Lower leg skin (tissue), 4 donors: ENCODE data around the gene RTBDN. TPM values are rescaled to one million over a fixed set of nuclear protein-coding genes. Genes with fewer than 3 reads are reported as not detected.

ENCODE experiments used
- DNase-seq, 2 donors: peaks; one replicate each; pipeline ENCODE4 v3.0.0-alpha.2; 2019; ENCODE audit warnings: low spot score in 2 of 2
- H3K4me3 ChIP-seq: fragments of 200-600 bp; sonication (generic); 2 replicates; pipeline ENCODE4 v1.5.1; 2017; ENCODE audit warnings: mild to moderate bottlenecking, low read depth; ENCODE audit not compliant: poor library complexity, severe bottlenecking
- CTCF ChIP-seq, 3 donors: fragments of 450-650 bp; IDR thresholded peaks; one replicate each; pipeline ENCODE4 v1.5.1; 2016; ENCODE audit warnings: antibody characterized with exemption in 3 of 3, mild to moderate bottlenecking in 3 of 3, moderate library complexity in 2 of 3
- POLR2A ChIP-seq, 2 donors: fragments of 450-650 bp; IDR thresholded peaks; one replicate each; pipeline ENCODE4 v1.6.1; 2016 to 2017; ENCODE audit warnings: antibody characterized with exemption in 2 of 2, mild to moderate bottlenecking in 1 of 2, moderate library complexity in 1 of 2
- WGBS, 2 donors: methylation state at CpG; one replicate each; pipeline ENCODE4 v1.1.5; 2018; 5-methylcytosine and 5-hydroxymethylcytosine counted together
- intact Hi-C: fragments of 100-400 bp; cut with DNase I; formaldehyde crosslinking; loops from one replicate; pipeline ENCODE4 v1.15.0; 2023; ENCODE audit warnings: low total_unique reads
- total RNA-seq, 4 donors: library from RNA; depleted of rRNA; stranded (reverse); fragments of >200 nt; gene quantifications; one replicate each; pipeline ENCODE4 v1.1.0, GENCODE V29; 2016

Gene RTBDN
- total RNA-seq, 4 donors from 2014 or later, result not detected

GRCh38 chr19:12788042-12788681, 46.2 kb downstream of the RTBDN start:
- 27 to 34% methylated on average over 4 of the region's 4 CpGs for WGBS, 2 donors
- no peak overlapping the region for H3K4me3 ChIP-seq
- intact Hi-C loops, result no loop called here
- TF ChIP-seq POLR2A (IDR thresholded peaks at IDR 0.05) (no peak), CTCF (IDR thresholded peaks at IDR 0.05) (no peak)
- DNase-seq, result no peak

- WGBS, 2 donors, result 56 to 64% methylated on average over 10 of the region's 10 CpGs
- intact Hi-C loops, result no loop called here
- no peak overlapping the region for H3K4me3 ChIP-seq
- TF ChIP-seq CTCF (IDR thresholded peaks at IDR 0.05), result no peak
- TF ChIP-seq POLR2A (IDR thresholded peaks at IDR 0.05), result no peak
- DNase-seq, result no peak
Observed at GRCh38 chr19:12787458-12787857, 46.9 kb downstream of the RTBDN start.

- 64 to 66% methylated on average over 3 of the region's 3 CpGs for WGBS, 2 donors
- intact Hi-C loops, result no loop called here
- no peak overlapping the region for H3K4me3 ChIP-seq
Observed at GRCh38 chr19:12786952-12787351, 47.4 kb downstream of the RTBDN start.

GRCh38 chr19:12786141-12786870, 48.1 kb downstream of the RTBDN start:
- intact Hi-C loops, result no loop called here
- DNase-seq, result peak; percentile 74 to 95
- 27 to 37% methylated on average over 16 to 17 of the region's 18 CpGs for WGBS, 2 donors
- TF ChIP-seq CTCF (IDR thresholded peaks at IDR 0.05), result no peak
- no peak for TF ChIP-seq POLR2A (IDR thresholded peaks at IDR 0.05)
- no peak overlapping the region for H3K4me3 ChIP-seq

More at GRCh38 chr19:12786952-12787351, 47.4 kb downstream of the RTBDN start:
- DNase-seq, result peak in 1 of 2 donors; percentile 51
- TF ChIP-seq CTCF (IDR thresholded peaks at IDR 0.05), result no peak
- no peak for TF ChIP-seq POLR2A (IDR thresholded peaks at IDR 0.05)

- no peak overlapping the region for H3K4me3 ChIP-seq
- WGBS, 2 donors, result 50 to 59% methylated on average over 4 of the region's 4 CpGs
- TF ChIP-seq POLR2A (IDR thresholded peaks at IDR 0.05) (no peak), CTCF (IDR thresholded peaks at IDR 0.05) (no peak)
- intact Hi-C loops, result no loop called here
- peak in 1 of 2 donors; percentile 40 for DNase-seq
Observed at GRCh38 chr19:12785431-12786031, 48.8 kb downstream of the RTBDN start.
